NT2/D1 (cell line): ENCODE data around the gene CEBPE.

Experiments used
- DNase-seq: peaks from one replicate; pipeline ENCODE4 v3.0.0-alpha.2; 2011; ENCODE audit warnings: low read depth, low spot score
- H3K27me3 ChIP-seq: 2 replicates; pipeline ENCODE4 v1.6.0; 2011; ENCODE audit warnings: mild to moderate bottlenecking; ENCODE audit not compliant: insufficient read length, insufficient read depth
- H3K36me3 ChIP-seq: 2 replicates; pipeline ENCODE4 v1.6.1; 2011; ENCODE audit warnings: mild to moderate bottlenecking, low read length, mixed read lengths; ENCODE audit not compliant: insufficient read depth, insufficient read length
- H3K4me1 ChIP-seq: 2 replicates; pipeline ENCODE4 v1.5.1; 2011; ENCODE audit not compliant: insufficient read depth, insufficient read length
- H3K4me3 ChIP-seq: 2 replicates; pipeline ENCODE4 v1.5.1; 2011; ENCODE audit warnings: low read depth; ENCODE audit not compliant: insufficient read length
- H3K9ac ChIP-seq: 2 replicates; pipeline ENCODE4 v1.6.0; 2011; ENCODE audit warnings: low read depth; ENCODE audit not compliant: insufficient read length
- H3K9me3 ChIP-seq: 2 replicates; pipeline ENCODE4 v1.5.1; 2011; ENCODE audit warnings: mild to moderate bottlenecking, low read length; ENCODE audit not compliant: insufficient read depth
- SUZ12 ChIP-seq: IDR thresholded peaks from 2 replicates; pipeline ENCODE4 v1.6.1; 2011; ENCODE audit not compliant: insufficient read length, insufficient read depth; ENCODE audit errors: extremely low read depth
- YY1 ChIP-seq: IDR thresholded peaks from 2 replicates; pipeline ENCODE4 v1.6.1; 2011; ENCODE audit not compliant: insufficient read length, insufficient read depth
- ZNF274 ChIP-seq: IDR thresholded peaks from 2 replicates; pipeline ENCODE4 v1.6.1; 2011; ENCODE audit warnings: mild to moderate bottlenecking, low read depth, low read length

CEBPE gene

DNA sequence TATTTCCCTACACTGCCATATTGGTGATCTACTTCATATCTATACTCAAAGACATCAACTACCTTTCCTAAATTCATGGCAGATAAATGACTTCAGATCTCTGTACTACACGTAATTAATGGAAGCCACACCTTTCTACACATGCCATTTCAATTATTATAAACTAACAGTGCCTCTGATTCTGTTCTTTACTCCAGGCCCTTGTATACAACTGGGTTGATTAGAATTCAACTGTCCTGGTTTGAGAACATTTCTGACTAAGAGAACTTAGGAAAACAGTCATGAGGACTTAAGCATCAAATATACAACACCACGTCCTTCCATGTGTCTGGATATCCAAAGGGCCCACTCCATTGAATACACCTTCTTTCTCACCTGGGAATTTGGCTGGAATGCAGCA, 26.0 kb downstream of the CEBPE start:
- DNase-seq, result no peak
- Histone ChIP-seq H3K9me3 (no peaks in the 10 kb centered on the region), H3K4me1 (no peaks in the 10 kb centered on the region), H3K27me3 (no peaks in the 10 kb centered on the region), H3K36me3 (peaks cover 59% of the 10 kb centered on the region), H3K9ac (no peak overlapping the region), H3K4me3 (no peak overlapping the region)
- TF ChIP-seq SUZ12, result no peak
- no peak for TF ChIP-seq ZNF274
- no peak for TF ChIP-seq YY1

DNA sequence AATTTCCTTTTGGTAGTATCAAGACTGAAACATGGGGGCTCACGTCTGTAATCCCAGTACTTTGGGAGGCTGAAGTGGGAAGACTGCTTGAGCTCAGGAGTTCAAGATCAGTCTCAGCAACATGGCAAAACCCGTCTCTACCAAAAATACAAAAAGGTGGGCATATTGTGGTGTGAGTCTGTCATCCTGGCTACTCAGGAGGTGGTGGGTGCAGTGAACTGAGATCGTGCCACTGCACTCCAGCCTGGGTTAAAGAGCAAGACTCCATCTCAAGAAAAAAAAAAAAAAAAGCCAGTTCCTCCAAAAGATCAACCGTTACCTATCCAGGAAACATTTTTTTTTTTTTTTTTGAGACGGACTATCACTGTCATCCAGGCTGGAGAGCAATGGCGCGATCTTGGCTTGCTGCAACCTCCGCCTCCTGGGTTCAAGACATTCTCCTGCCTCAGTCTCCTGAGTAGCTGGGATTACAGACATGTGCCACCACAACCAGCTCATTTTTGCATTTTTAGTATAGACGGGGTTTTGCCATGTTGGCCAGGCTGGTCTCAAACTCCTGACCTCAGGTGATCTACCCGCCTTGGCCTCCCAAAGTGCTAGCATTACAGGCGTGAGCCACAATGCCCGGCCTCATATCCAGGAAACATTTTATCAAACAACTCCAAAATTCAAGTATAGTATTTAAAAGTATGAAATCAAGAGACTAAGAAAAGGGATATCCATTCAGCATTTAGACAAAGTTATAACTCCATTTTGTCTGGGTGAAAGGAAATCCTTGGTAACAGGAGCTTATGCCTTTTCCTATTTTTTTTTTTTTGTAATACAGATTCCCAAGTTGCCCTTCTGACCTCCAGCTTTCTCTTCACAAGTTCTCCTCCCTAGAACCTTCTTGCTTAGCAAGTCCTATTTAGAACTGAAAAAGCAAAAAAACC, 27.5 kb downstream of the CEBPE start:
- peaks cover 58% of the 10 kb centered on the region for H3K36me3 ChIP-seq

DNA sequence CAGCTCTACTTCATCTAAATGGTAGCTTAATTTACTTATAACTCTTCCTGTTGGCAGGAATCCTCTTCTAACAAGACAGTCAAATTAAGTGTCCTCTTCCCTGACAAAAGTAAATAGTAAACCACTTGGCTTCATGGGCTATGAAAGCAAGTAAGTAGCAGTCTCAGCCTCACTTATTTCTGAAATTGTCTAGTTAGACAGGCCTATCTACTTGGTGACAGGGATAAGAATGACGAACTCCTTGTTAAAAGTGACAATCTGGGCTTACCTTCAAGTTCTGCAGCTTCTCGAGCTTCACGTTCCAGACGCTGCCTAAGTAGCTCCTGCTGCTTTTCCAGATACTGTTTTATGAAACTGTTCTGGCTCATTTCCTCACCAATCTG, 28.8 kb downstream of the CEBPE start:
- no peaks in the 10 kb centered on the region for H3K27me3 ChIP-seq
- TF ChIP-seq SUZ12 (no peak), YY1 (no peak), ZNF274 (no peak)
- H3K4me1 ChIP-seq, result no peaks in the 10 kb centered on the region
- no peaks in the 10 kb centered on the region for H3K9me3 ChIP-seq
- H3K4me3 ChIP-seq, result no peak overlapping the region
- no peak for DNase-seq
- no peak overlapping the region for H3K9ac ChIP-seq
- H3K36me3 ChIP-seq, result peaks cover 69% of the 10 kb centered on the region

More for the DNA sequence above, 27.5 kb downstream of the CEBPE start:
- H3K27me3 ChIP-seq, result no peaks in the 10 kb centered on the region
- H3K9me3 ChIP-seq, result no peaks in the 10 kb centered on the region
- no peak for DNase-seq
- H3K4me1 ChIP-seq, result no peaks in the 10 kb centered on the region
- no peak overlapping the region for H3K9ac ChIP-seq
- H3K4me3 ChIP-seq, result no peak overlapping the region
- TF ChIP-seq YY1, result no peak
- no peak for TF ChIP-seq ZNF274
- TF ChIP-seq SUZ12, result no peak

DNA sequence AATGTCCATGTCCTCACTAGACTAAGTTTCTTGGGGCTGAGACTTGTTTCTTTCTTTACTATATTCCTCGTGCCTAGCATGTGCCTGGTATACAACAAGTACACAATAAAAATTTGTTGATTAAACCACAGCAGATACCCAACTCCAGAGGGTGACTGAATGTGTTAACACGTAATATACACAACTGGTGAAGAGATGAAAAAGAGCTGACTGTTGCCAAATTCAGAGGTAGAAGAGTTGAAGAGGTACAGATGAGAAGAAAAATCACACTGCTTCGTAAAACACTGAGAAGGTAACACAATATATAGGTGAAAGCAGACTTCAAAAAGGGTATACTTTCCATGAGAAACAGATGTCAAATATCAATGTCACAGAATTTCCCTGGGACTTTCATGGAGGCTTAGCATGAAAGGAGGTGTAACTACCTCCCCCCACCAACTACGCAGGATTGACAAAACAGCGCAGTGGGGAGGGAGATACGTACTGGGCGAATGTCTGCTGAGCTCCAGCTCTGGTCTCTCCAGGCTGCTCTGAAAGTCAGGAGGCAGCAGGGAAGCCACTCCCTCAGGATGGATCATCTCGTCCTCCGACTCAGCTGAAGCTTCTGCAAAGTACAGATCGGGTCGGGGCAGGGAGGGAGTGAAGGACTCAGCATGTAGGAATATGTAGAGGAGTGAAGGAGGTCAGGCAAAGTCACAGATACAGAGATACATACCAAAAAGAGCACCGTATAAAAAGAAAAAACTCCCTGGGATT, 29.4 kb downstream of the CEBPE start:
- Histone ChIP-seq H3K4me1 (no peaks in the 10 kb centered on the region), H3K4me3 (no peak overlapping the region), H3K9me3 (no peaks in the 10 kb centered on the region), H3K27me3 (no peaks in the 10 kb centered on the region), H3K9ac (no peak overlapping the region), H3K36me3 (peaks cover 74% of the 10 kb centered on the region)
- no peak for TF ChIP-seq YY1
- TF ChIP-seq SUZ12, result no peak
- TF ChIP-seq ZNF274, result no peak
- no peak for DNase-seq

DNA sequence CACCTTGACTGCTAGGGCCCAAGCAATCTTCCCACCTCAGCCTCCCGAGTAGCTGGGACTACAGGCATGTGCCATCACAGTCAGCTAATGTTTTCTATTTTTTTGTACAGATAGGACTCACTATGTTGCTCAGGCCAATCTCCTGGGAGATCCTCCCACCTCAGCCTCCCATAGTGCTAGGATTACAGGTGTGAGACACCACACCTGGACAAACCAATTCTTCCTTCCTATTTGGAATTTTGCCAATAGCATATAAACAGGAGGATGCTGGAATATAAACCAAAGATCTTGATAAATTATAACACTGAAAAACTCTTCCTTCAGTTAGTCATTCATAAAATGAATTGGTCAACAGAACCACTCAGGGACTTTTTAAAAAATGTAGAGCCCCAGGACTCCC, 32.5 kb downstream of the CEBPE start:
- peaks cover 73% of the 10 kb centered on the region for H3K36me3 ChIP-seq
- TF ChIP-seq ZNF274, result no peak
- no peak overlapping the region for H3K9ac ChIP-seq
- no peak overlapping the region for H3K4me3 ChIP-seq
- DNase-seq, result no peak
- no peaks in the 10 kb centered on the region for H3K4me1 ChIP-seq
- H3K9me3 ChIP-seq, result no peaks in the 10 kb centered on the region
- H3K27me3 ChIP-seq, result no peaks in the 10 kb centered on the region

DNA sequence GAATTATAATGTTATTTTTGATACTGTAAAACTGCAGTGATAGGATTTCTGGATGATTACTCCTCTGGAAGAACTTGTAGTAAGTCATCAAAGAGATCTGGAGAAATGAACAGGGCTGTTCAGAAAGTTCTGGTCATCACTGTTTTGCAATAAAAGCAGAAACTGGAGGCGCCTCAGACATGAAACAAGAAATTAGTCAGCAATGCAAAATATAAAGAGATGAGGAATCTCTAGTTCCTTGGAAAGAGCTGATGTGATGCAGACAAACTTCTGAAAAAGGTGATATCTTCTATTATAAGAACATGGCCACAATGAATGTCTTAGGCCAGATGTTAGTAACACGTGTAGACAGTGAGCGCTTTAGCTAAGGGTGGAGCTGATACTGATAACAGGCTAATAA, 33.6 kb downstream of the CEBPE start:
- peaks cover 76% of the 10 kb centered on the region for H3K36me3 ChIP-seq

DNA sequence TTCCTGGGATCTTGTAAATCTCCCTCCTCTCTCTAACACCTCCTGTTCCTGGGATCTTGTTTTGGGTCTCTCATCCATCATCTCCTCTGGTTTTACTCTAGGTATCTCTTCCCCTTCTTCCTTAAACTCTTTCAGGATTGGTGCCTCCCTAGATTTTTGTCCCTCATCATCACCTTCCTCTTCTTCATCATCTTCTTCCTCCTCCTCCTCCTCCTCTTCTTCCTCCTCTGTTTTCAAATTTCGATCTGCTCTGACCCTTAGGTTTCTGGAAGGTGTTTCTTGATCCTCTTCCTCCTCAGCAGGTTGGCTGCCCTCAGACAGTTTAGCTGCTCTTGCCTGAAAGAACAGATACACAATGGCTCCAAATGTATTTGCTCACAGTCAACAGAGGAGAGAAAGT, 38.6 kb downstream of the CEBPE start:
- Histone ChIP-seq H3K9ac (no peak overlapping the region), H3K9me3 (no peaks in the 10 kb centered on the region), H3K4me3 (no peak overlapping the region), H3K36me3 (peaks cover 81% of the 10 kb centered on the region), H3K4me1 (no peaks in the 10 kb centered on the region), H3K27me3 (no peaks in the 10 kb centered on the region)
- TF ChIP-seq SUZ12 (no peak), YY1 (no peak), ZNF274 (no peak)
- DNase-seq, result no peak

More for the DNA sequence above, 33.6 kb downstream of the CEBPE start:
- H3K9ac ChIP-seq, result no peak overlapping the region
- no peak overlapping the region for H3K4me3 ChIP-seq
- DNase-seq, result no peak
- no peaks in the 10 kb centered on the region for H3K4me1 ChIP-seq
- H3K9me3 ChIP-seq, result no peaks in the 10 kb centered on the region
- no peak for TF ChIP-seq YY1
- TF ChIP-seq ZNF274, result no peak
- no peak for TF ChIP-seq SUZ12
- no peaks in the 10 kb centered on the region for H3K27me3 ChIP-seq
